Measurements from ENCODE around the gene TEX10.

Gene TEX10

DNA sequence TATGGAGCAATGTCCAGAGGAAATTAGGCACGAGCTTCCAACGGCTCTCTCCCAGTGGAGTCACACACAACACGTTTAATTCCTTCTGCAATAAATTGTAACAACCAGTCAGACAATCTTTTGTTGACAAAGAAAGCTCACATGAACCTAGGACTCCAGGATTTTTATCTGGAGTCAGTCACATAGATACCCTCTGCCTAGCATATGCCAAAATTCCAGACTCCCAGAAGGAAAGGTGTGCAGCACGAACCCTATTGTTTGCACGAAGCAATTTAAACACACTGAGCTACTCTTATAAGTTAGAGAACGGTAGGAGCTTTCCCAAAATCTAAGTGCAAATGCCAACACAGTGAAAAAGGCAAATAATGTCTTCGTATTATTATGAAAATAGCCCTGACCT, 67.1 kb downstream of the TEX10 start:
- DNase-seq, result no peak

- DNase-seq, result no peak
Observed at GRCh38 chr9:100285080-100285479, 67.7 kb downstream of the TEX10 start.

- DNase-seq, result no peak
Observed at GRCh38 chr9:100284247-100284646, 68.5 kb downstream of the TEX10 start.

GRCh38 chr9:100282388-100282719, 70.4 kb downstream of the TEX10 start:
- DNase-seq, result no peak

DNA sequence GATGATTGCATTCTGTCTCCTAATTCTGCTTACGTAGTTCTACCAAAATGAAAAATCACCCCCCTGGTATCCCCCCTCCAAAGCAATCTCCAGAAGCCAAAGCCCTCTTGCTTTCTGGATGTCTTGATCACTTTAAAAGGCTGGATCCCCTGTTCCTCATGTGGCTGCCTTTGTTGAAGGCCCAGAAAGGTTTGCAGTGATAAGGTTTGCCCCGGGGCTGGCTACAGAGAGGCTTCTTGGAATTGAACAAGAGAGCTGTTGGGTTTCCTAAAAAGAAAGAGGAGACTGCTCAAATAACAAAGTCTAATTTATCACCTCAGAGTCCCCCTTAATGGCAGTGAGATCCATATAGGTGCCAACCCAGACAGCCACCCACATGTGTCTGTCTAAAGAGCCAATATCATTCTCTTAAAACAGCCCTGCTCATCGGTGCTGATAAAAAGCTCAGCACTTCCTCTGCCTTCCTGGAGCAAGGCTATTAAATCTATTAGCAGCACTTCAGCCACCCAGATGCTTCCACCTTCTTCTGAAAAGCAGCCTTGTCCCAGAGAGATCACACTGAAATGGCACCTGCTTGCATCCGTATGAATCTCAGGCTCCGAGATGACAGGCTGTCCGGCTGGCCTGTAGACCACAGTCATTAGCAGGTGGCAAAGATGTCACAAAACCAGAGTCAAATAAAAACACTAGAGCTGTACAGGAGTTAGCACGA, 70.9 kb downstream of the TEX10 start:
- DNase-seq, result no peak

GRCh38 chr9:100281066-100281465, 71.7 kb downstream of the TEX10 start:
- no peak for DNase-seq

- no peak for DNase-seq
Observed at GRCh38 chr9:100277166-100277979, 75.4 kb downstream of the TEX10 start.

- DNase-seq, result no peak
Observed at GRCh38 chr9:100269656-100270055, 83.1 kb downstream of the TEX10 start.

DNA sequence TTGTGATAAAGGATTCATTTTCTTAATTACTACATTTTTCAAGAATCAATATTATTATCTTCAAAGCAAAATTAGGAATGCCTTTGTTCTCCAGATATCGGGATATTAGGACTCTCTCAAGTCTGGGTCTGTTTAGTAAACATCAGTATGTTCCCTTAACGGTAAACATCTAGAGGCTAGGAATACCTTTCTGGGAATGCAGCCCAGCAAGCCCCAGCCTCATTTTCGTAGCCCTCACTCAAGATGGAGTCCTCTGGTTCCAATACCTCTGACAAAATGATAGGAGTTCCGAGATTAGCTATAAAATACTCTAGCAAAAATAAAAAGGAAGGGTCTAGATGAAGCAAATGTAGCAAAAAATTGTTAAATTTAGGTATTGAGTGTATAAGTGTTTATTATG, 84.5 kb downstream of the TEX10 start:
- DNase-seq, result no peak

GRCh38 chr9:100267211-100267610, 85.5 kb downstream of the TEX10 start:
- no peak for DNase-seq

All from amygdala (tissue), 56 donors.